CD4-positive, alpha-beta memory T cell (primary cell): ENCODE data around the gene FMN1. TPM values are rescaled to one million over a fixed set of nuclear protein-coding genes. Genes with fewer than 3 reads are reported as not detected.

Experiments
- CTCF ChIA-PET: fragments of 350-600 bp; sonication (Branson Sonifier 250); formaldehyde crosslinking; loops from one replicate; lab custom pipeline; 2021; ENCODE audit warnings: inconsistent platforms; ENCODE audit not compliant: partially characterized antibody; lab: Charles Lee
- POLR2A ChIA-PET: fragments of 350-600 bp; sonication (Branson Sonifier 250); formaldehyde crosslinking; loops from one replicate; lab custom pipeline; 2021; ENCODE audit not compliant: partially characterized antibody; lab: Charles Lee
- DNase-seq, 5 donors: peaks; one replicate each; pipeline versions ENCODE4 v3.0.0 to v3.0.0-alpha.2; 2020 to 2022; ENCODE audit warnings: mixed read lengths in 1 of 5
- H3K27ac ChIP-seq: one replicate; pipeline ENCODE4 v1.7.0; 2013; ENCODE audit warnings: low read depth, low read length
- H3K27me3 ChIP-seq: 2 replicates; pipeline ENCODE4 v1.7.0; 2013; ENCODE audit warnings: mild to moderate bottlenecking, low read length, moderate library complexity; ENCODE audit not compliant: insufficient read depth
- H3K36me3 ChIP-seq: 2 replicates; pipeline ENCODE4 v1.7.0; 2013; ENCODE audit warnings: mild to moderate bottlenecking, low read length, moderate library complexity; ENCODE audit not compliant: insufficient read depth
- H3K4me1 ChIP-seq: 2 replicates; pipeline ENCODE4 v1.7.0; 2013; ENCODE audit warnings: mild to moderate bottlenecking, low read length, moderate library complexity; ENCODE audit not compliant: insufficient read depth
- H3K4me3 ChIP-seq, 2 donors: one replicate each; pipeline ENCODE4 v1.7.0; 2013; ENCODE audit warnings: low read length in 2 of 2, mild to moderate bottlenecking in 1 of 2
- H3K9me3 ChIP-seq, 2 donors: one replicate each; pipeline ENCODE4 v1.7.0; 2013; ENCODE audit warnings: low read length in 2 of 2, control low read depth in 1 of 2; ENCODE audit not compliant: control insufficient read depth in 1 of 2
- H3K27ac Mint-ChIP-seq, 7 donors: one replicate each; pipeline ENCODE4 v1.8.0; 2020 to 2021; ENCODE audit warnings: mixed read lengths in 7 of 7, mild to moderate bottlenecking in 6 of 7, inconsistent platforms in 3 of 7, moderate library complexity in 3 of 7
- H3K27me3 Mint-ChIP-seq, 2 donors: one replicate each; pipeline ENCODE4 v1.8.0; 2020 to 2021; ENCODE audit warnings: mixed read lengths in 2 of 2
- H3K36me3 Mint-ChIP-seq, 2 donors: one replicate each; pipeline ENCODE4 v1.8.0; 2020 to 2021; ENCODE audit warnings: mixed read lengths in 2 of 2, inconsistent platforms in 1 of 2, mild to moderate bottlenecking in 1 of 2
- H3K4me1 Mint-ChIP-seq, 4 donors: one replicate each; pipeline ENCODE4 v1.8.0; 2020 to 2021; ENCODE audit warnings: mixed read lengths in 4 of 4, mild to moderate bottlenecking in 1 of 4
- H3K4me3 Mint-ChIP-seq, 8 donors: one replicate each; pipeline ENCODE4 v1.8.0; 2020 to 2021; ENCODE audit warnings: mixed read lengths in 8 of 8, mild to moderate bottlenecking in 7 of 8, moderate library complexity in 6 of 8, inconsistent platforms in 3 of 8
- H3K9me3 Mint-ChIP-seq, 8 donors: one replicate each; pipeline ENCODE4 v1.8.0; 2020 to 2021; ENCODE audit warnings: mixed read lengths in 8 of 8, mild to moderate bottlenecking in 5 of 8, inconsistent platforms in 3 of 8, moderate library complexity in 1 of 8
- intact Hi-C: fragments of 100-400 bp; cut with micrococcal nuclease; formaldehyde crosslinking; loops from one replicate; pipeline ENCODE4 v1.15.1; 2023
- polyA plus RNA-seq, 2 donors: library from polyadenylated mRNA; unstranded; fragments of 300-500 nt; fragmentation: Illumina TruSeq; gene quantifications; one replicate each; pipeline ENCODE4 v1.2.3, GENCODE V29; 2021
- total RNA-seq, 2 experiments: library from RNA; stranded (reverse); gene quantifications; one replicate each; pipeline ENCODE4 v1.2.3, GENCODE V29; 2021

FMN1 gene
- total and polyA plus RNA-seq, 4 experiments from 2014 or later: 0.02 to 0.84 (median 0.38) TPM

DNA sequence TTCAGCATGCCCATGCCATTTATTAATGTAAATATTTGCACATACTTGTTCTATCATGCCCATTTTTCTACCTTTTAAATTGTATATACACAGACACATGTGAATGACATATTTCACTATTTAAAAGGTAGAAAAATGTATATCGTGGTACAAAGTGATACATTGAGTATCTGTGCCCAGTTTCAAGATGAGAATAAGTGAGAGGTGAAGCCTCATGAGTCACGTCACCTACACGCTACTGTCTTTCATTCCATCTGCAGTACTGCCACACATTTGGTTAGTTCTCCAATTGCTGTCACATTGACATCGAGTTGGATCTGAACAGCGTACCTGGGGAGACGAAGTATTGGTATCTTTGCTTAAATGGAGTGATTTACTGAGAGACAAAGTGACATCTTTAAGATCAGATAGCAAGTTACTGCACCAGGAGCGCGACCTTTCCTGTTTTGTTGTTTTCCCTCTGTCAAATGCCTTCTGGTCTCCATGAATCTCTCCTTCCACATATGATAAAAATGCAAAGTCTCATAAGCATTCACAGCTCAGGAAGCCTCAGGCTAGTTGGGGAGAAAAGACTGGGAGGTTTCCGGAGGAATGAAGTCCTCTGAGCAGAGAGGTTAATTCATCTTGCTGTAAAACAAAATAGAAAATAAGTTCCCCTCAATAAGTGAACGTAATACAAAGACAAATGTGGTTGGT, 464.7 kb downstream of the FMN1 start:
- H3K27me3 ChIP-seq: no peaks in the 10 kb centered on the region
- H3K27me3 Mint-ChIP-seq: peaks cover 14 to 26% of the 10 kb centered on the region in 2 donors
- POLR2A ChIA-PET: no interaction called here
- DNase-seq: no peak
- no peaks in the 10 kb centered on the region for H3K36me3 ChIP-seq
- H3K36me3 Mint-ChIP-seq: no peaks in the 10 kb centered on the region
- intact Hi-C loops: no loop called here
- CTCF ChIA-PET: no interaction called here
- no peak overlapping the region for H3K4me3 Mint-ChIP-seq
- no peaks in the 10 kb centered on the region for H3K9me3 ChIP-seq
- H3K4me1 Mint-ChIP-seq: no peaks in the 10 kb centered on the region
- H3K4me3 ChIP-seq: no peak overlapping the region
- H3K4me1 ChIP-seq: no peaks in the 10 kb centered on the region
- H3K9me3 Mint-ChIP-seq: peaks cover 0 to 17% (median 3%) of the 10 kb centered on the region in 8 donors
- H3K27ac Mint-ChIP-seq: no peak overlapping the region
- H3K27ac ChIP-seq: no peak overlapping the region

DNA sequence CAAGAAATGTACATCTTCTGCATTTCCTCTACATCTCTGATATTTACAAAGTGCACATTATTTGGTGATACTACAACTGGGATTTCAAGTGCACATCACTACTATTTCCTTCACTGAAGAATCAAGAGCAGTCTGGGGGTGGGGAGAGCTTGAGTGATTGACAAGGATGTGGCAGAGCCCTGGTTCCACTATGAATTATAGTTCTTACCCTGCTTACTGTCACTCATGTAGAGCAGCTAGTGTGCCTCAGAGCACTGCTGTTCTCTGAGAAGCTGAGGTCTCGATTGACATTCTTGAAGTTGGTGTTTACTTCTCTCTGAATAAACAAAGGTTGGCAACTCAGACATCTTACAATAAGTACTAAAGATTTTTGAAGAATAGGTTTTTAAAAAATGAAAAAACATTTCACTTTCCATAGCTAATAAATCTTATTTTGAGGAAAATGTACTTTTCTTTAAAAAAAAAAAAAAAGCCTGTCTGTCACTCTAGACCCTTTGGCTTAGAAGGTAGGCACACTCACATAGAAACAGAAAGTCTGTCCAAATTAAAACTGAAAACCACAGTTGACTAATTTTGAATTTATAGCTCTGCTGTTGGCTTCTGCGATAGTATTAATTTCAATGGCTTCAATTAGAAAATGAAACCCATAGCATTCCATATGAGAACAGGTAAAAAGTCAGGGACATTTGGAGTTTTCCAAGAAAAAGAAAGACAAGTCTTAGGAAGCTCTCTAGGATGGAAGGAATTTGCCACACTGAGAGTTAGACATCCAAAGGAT, 471.2 kb downstream of the FMN1 start:
- no peaks in the 10 kb centered on the region for H3K36me3 Mint-ChIP-seq
- H3K4me1 ChIP-seq: no peaks in the 10 kb centered on the region
- H3K4me3 ChIP-seq: no peak overlapping the region
- intact Hi-C loops: no loop called here
- H3K27ac ChIP-seq: no peak overlapping the region
- no peaks in the 10 kb centered on the region for H3K36me3 ChIP-seq
- H3K4me1 Mint-ChIP-seq: peaks cover 0 to 14% (median 5%) of the 10 kb centered on the region in 4 donors
- ChIA-PET POLR2A (no interaction called here), CTCF (no interaction called here)
- DNase-seq: no peak
- H3K9me3 ChIP-seq: no peaks in the 10 kb centered on the region
- no peak overlapping the region for H3K4me3 Mint-ChIP-seq
- no peak overlapping the region for H3K27ac Mint-ChIP-seq
- peaks cover 0 to 13% (median 3%) of the 10 kb centered on the region in 8 donors for H3K9me3 Mint-ChIP-seq
- H3K27me3 ChIP-seq: no peaks in the 10 kb centered on the region
- H3K27me3 Mint-ChIP-seq: peaks cover 33 to 34% of the 10 kb centered on the region in 2 donors

DNA sequence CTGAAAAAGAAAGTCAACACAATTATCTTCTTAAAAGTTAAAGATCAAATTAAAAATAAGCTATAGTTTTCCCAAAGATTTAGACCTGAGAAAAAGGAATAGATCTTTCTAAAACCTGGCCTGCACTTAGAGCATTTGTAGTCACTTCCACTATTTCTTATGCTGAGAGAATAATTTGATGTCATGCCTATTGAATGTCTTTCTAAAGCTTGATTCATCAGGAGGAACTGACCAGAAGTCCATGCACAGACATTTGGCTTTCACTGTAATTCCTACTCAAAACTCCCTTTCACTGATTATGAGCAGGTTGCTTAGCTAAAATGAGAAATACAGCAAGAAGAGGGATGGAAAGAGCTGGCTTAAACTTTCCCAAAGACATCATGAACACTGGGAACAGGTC, 472.4 kb downstream of the FMN1 start:
- Mint-ChIP-seq H3K4me1 (peaks cover under 1 to 21% (median 5%) of the 10 kb centered on the region in 4 donors), H3K27me3 (peaks cover 32 to 33% of the 10 kb centered on the region in 2 donors), H3K27ac (no peak overlapping the region), H3K36me3 (no peaks in the 10 kb centered on the region), H3K4me3 (no peak overlapping the region), H3K9me3 (peaks cover 0 to 13% (median 3%) of the 10 kb centered on the region in 8 donors)
- CTCF ChIA-PET: no interaction called here
- no peaks in the 10 kb centered on the region for H3K27me3 ChIP-seq
- no peak overlapping the region for H3K27ac ChIP-seq
- intact Hi-C loops: no loop called here
- H3K9me3 ChIP-seq: no peaks in the 10 kb centered on the region
- H3K4me3 ChIP-seq: no peak overlapping the region
- POLR2A ChIA-PET: no interaction called here
- peaks cover under 1% of the 10 kb centered on the region for H3K4me1 ChIP-seq
- no peak for DNase-seq
- H3K36me3 ChIP-seq: no peaks in the 10 kb centered on the region

DNA sequence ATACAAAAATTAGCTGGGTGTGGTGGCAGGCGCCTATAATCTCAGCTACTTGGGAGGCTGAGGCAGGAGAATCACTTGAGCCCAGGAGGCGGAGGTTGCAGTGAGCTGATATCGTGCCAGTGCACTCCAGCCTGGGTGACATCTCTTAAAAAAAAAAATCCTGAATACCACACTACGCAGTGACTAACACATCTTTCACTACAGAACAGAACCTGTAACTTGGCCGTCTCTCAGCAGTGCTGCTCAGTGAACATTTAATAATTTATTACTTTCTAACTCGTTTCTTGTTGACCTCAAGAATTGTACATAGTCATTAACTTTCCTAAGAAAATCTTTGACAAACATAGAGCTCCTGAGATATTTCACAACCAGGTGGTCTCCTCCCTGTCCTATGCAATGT, 472.9 kb downstream of the FMN1 start:
- Mint-ChIP-seq H3K27ac (no peak overlapping the region), H3K4me1 (peaks cover 6 to 27% (median 10%) of the 10 kb centered on the region in 4 donors), H3K4me3 (no peak overlapping the region), H3K36me3 (no peaks in the 10 kb centered on the region), H3K27me3 (peaks cover 37 to 38% of the 10 kb centered on the region in 2 donors), H3K9me3 (peaks cover 0 to 12% (median 3%) of the 10 kb centered on the region in 8 donors)
- ChIA-PET POLR2A (no interaction called here), CTCF (no interaction called here)
- no peak overlapping the region for H3K4me3 ChIP-seq
- H3K27me3 ChIP-seq: no peaks in the 10 kb centered on the region
- H3K4me1 ChIP-seq: peaks cover 6% of the 10 kb centered on the region
- intact Hi-C loops: no loop called here
- H3K9me3 ChIP-seq: no peaks in the 10 kb centered on the region
- no peaks in the 10 kb centered on the region for H3K36me3 ChIP-seq
- H3K27ac ChIP-seq: no peak overlapping the region
- no peak for DNase-seq

DNA sequence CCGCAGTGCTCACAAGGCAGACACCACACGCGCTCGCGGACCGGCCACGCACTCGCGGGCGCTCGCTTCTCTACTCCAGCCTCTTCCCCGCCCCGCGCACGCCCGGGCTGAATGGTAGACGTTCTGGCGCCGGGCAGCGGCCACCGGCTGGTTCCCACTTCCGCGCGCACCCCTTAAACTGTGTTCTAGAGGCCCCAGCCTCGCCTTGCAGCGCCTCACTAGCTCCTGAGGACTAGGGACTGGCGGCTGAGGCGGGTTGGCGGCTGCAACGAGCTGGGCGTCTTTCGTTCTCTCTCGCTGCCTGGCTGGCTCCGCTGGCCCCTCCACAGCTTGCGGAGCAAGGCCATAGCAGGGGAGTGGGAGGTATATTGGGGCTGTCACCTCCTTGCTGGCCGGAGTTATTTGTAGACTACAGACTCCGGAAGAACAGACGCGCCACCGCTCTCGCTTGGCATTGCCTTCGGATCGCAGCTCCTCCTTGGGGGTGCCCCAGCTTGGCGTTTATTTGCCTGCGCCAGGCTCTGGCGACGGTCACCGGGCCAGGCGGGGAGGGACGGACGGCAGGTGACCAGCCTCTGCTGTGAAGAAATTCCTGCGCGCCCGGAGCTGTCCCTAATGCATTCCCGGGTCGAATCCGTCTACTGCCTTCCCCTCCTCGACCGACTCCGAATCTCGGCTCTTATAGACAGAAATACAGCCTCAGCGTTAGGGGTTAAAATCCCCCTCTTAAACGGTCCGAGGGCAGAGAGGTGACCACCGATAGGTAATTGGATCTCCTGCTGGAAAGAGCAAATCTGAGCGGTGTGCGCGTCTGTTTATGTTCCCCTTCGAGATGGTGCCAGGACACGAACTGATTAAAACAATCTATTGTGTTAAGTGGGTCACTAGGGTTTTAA, 475.4 kb downstream of the FMN1 start:
- Mint-ChIP-seq H3K9me3 (peaks cover 0 to 5% (median 0%) of the 10 kb centered on the region in 8 donors), H3K4me3 (peak overlapping the region in 5 of 8 donors; percentile 26 to 70 (median 68)), H3K4me1 (peaks cover 8 to 29% (median 12%) of the 10 kb centered on the region in 4 donors), H3K27ac (no peak overlapping the region), H3K36me3 (no peaks in the 10 kb centered on the region), H3K27me3 (peaks cover 31 to 47% of the 10 kb centered on the region in 2 donors)
- Histone ChIP-seq H3K4me3 (no peak overlapping the region), H3K36me3 (no peaks in the 10 kb centered on the region), H3K27me3 (peaks cover 6% of the 10 kb centered on the region), H3K4me1 (peaks cover 9% of the 10 kb centered on the region), H3K27ac (no peak overlapping the region), H3K9me3 (no peaks in the 10 kb centered on the region)
- CTCF ChIA-PET: no interaction called here
- DNase-seq: no peak
- POLR2A ChIA-PET: no interaction called here
- intact Hi-C loops: no loop called here

DNA sequence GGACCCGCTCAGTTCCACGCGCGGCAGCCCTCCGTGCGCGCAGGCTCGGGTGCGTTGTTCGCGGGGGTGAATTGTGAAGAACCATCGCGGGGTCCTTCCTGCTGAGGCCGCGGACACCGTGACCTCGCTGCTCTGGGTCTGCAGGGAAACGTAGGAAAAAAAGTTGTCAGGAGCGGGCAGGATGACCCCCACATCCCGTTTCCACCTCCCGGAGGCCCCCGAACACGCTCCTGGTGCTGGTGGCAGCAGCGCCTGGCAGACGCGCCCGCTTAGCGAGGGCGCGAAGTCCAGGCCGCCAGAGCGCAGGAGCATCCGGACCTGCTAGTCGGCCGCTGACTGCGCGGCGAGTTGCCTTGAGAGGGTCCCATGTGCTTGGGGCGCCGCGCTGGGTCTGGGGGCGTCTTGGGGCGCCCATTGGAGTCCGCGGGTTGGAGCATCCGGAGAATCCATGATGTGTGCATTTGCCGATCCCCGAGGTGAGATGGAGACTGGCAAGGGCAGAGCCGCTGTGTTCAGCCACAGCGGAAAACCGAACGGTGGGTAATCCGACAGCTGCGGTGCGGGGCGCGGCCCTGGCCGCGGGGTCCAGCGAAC, 476.2 kb downstream of the FMN1 start:
- DNase-seq: no peak

More for the DNA sequence above, 476.2 kb downstream of the FMN1 start:
- peaks cover 37 to 53% of the 10 kb centered on the region in 2 donors for H3K27me3 Mint-ChIP-seq
- no peaks in the 10 kb centered on the region for H3K36me3 Mint-ChIP-seq
- peaks cover 8 to 29% (median 12%) of the 10 kb centered on the region in 4 donors for H3K4me1 Mint-ChIP-seq
- peak overlapping the region in 3 of 8 donors; percentile 4 to 69 (median 68) for H3K4me3 Mint-ChIP-seq
- no peak overlapping the region for H3K27ac Mint-ChIP-seq
- Histone ChIP-seq H3K36me3 (no peaks in the 10 kb centered on the region), H3K9me3 (no peaks in the 10 kb centered on the region), H3K4me1 (peaks cover 9% of the 10 kb centered on the region), H3K4me3 (no peak overlapping the region), H3K27ac (no peak overlapping the region), H3K27me3 (peaks cover 6% of the 10 kb centered on the region)
- ChIA-PET POLR2A (no interaction called here), CTCF (no interaction called here)
- H3K9me3 Mint-ChIP-seq: peaks cover 0 to 5% (median 0%) of the 10 kb centered on the region in 8 donors
- intact Hi-C loops: no loop called here
